ENCODE results near the gene EPS8.

GRCh38 chr12:15819644-15820437 lies 30.7 kb upstream of the EPS8 start:
- TF ChIP-seq CTCF (conservative IDR thresholded peaks at IDR 0.05; ENCODE audit: low read length) (no peak), EZH2phosphoT487 (IDR thresholded peaks at IDR 0.05; ENCODE audit: borderline replicate concordance) (no peak)
